Raji (cell line): ENCODE data around the gene BRCA2.

Experiments
- POLR2A ChIP-seq: IDR thresholded peaks from 2 replicates; pipeline ENCODE4 v1.6.1; 2011; ENCODE audit warnings: low read depth, low read length, control low read depth; ENCODE audit not compliant: insufficient read depth

The BRCA2 gene, protein sequence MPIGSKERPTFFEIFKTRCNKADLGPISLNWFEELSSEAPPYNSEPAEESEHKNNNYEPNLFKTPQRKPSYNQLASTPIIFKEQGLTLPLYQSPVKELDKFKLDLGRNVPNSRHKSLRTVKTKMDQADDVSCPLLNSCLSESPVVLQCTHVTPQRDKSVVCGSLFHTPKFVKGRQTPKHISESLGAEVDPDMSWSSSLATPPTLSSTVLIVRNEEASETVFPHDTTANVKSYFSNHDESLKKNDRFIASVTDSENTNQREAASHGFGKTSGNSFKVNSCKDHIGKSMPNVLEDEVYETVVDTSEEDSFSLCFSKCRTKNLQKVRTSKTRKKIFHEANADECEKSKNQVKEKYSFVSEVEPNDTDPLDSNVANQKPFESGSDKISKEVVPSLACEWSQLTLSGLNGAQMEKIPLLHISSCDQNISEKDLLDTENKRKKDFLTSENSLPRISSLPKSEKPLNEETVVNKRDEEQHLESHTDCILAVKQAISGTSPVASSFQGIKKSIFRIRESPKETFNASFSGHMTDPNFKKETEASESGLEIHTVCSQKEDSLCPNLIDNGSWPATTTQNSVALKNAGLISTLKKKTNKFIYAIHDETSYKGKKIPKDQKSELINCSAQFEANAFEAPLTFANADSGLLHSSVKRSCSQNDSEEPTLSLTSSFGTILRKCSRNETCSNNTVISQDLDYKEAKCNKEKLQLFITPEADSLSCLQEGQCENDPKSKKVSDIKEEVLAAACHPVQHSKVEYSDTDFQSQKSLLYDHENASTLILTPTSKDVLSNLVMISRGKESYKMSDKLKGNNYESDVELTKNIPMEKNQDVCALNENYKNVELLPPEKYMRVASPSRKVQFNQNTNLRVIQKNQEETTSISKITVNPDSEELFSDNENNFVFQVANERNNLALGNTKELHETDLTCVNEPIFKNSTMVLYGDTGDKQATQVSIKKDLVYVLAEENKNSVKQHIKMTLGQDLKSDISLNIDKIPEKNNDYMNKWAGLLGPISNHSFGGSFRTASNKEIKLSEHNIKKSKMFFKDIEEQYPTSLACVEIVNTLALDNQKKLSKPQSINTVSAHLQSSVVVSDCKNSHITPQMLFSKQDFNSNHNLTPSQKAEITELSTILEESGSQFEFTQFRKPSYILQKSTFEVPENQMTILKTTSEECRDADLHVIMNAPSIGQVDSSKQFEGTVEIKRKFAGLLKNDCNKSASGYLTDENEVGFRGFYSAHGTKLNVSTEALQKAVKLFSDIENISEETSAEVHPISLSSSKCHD (N-terminal part only)

GRCh38 chr13:32315238-32316027 lies at the start of gene BRCA2, which contains the start of gene ZAR1L:
Gene BRCA2 (plus strand): TSS chr13:32315508. CDS start chr13:32316461, 953 bp downstream.
Gene ZAR1L (minus strand): TSS chr13:32315363. CDS start chr13:32311925, 3,438 bp downstream.
- TF ChIP-seq POLR2A, result peak; percentile 94

- no peak for TF ChIP-seq POLR2A
These were observed 49.6 kb upstream of the BRCA2 start for GRCh38 chr13:32265726-32266125.

- no peak for TF ChIP-seq POLR2A
These were observed 49.2 kb upstream of the BRCA2 start for GRCh38 chr13:32266130-32266529.

DNA sequence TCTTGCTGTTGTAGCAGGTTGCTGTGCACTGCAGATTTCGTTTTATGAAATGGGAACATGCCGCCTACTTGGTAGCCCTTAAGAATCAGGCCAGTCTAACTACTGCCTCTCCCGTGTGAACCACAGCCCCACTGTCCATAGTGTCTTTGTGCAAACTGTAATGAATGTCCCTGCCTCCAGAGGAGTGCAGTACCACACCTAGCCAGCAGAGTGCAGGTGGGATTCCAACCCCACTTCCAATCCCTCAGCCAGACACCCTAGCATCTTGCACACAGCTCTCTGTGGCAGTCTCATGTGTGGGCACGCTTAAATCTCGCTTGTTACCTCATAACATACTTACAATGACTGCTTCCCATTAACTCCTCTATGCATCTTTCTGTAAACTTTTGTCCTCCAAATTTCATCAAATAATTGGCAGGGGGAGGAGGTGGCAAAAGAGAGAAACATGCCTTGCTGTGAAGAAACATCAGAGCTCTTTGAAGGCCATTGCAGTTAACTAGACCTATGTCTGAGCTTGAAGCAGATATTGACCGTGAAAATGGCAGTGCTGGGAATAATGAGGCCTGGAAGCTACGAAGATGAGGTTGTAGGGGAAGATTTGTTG lies 47.4 kb upstream of the BRCA2 start:
- TF ChIP-seq POLR2A, result no peak

- TF ChIP-seq POLR2A, result no peak
These were observed 43.2 kb upstream of the BRCA2 start for GRCh38 chr13:32272021-32272683.

GRCh38 chr13:32277839-32278238 lies 37.5 kb upstream of the BRCA2 start:
- TF ChIP-seq POLR2A, result no peak

DNA sequence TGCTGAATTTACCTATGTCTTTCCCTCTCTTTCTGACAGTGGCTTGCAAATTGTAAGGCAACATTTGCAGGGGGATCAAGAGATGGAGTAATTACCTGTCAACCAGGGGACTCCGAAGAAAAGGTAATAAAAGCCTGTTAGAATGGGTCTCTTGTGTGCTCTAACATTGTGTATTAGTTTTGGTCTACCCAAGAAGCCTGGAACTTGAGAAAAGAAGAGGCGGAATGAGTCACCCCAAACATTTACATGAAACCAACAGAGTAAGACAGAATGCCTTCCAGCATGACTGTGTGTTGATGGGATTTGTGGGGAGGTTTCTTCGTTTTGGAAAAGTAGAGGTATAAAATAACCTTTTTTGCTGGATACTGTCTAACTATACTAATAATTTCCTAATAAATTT lies 36.9 kb upstream of the BRCA2 start:
- no peak for TF ChIP-seq POLR2A

- no peak for TF ChIP-seq POLR2A
These were observed 34.2 kb upstream of the BRCA2 start for GRCh38 chr13:32281096-32281495.

- TF ChIP-seq POLR2A, result no peak
These were observed 33.1 kb upstream of the BRCA2 start for GRCh38 chr13:32282096-32282711.

DNA sequence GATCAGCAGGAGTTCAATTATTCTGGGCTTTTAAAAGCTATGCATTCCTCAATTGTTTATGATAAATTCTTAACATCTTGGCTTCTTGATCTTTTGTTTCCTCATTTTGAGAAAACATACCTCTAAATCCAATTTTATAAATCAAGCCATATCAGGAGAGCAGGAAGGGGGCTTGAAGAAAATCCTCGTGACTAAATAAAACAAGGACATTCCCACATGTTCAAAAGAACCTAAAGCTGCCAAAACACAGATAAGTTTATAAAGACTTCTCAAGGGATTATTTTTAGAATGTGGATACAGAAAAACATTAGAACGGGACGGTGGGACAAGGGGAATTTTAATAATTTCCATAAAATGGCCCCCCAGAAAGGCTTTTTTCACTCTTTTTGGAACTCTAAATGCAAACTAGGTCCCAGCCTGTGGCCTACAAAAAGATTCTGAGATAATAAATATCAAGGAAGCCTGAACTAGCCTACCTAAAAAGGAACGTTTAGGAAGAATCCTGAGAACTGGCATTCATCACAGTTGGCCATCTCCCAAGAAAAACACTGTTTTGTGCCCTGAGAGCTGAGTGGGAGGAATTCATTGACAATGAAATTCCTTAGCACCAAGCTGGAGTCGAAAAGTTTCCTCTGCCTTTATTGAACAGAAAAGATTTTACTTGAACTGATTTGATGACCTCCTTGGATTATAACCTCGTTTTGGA lies 30.2 kb upstream of the BRCA2 start:
- no peak for TF ChIP-seq POLR2A

DNA sequence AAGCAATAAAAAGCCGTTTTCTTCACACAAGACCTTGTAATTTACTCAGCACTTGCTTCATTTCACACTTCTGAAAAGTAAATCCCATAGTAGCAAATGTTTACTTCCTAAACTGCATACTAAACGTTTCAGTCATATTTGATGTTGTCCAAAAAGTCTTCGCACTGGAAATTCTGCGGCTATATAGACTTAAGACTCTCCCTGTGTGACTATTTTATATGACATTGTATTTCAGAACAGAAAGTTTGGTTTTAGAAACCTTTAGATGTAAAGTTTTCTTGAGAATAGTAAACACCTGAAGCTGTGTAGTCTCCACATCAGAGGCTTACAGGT lies 29.7 kb upstream of the BRCA2 start:
- no peak for TF ChIP-seq POLR2A

DNA sequence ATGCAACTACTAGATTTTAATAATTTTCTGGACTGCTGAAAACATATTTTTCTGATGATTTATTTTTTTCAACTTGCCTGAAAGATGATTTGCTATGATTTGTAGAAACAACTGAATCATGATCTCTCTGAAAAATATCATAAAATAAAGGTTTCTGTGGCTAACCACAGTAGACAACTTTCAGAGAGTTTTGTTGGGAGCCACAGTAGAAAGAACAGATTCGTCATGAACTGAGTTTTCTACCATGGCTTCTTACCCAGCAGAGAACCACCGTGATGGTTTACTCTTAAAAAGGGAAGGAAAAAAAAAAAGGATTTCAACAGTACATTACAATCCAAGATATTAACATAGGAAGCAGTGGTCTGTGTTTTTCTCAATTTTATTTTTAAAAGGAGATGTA lies 18.1 kb upstream of the BRCA2 start:
- no peak for TF ChIP-seq POLR2A
